HFFc6 (cell line): ENCODE measurements around the gene ESPN. TPM values are rescaled to one million over a fixed set of nuclear protein-coding genes. Genes with fewer than 3 reads are reported as not detected.
"Not testable (repeated sequence)": the region's sequence is repeated elsewhere in the genome, so short reads cannot be mapped to it uniquely, and the experiment has no call there.

ENCODE experiments used
- DNase-seq: peaks from one replicate; pipeline ENCODE4 v3.0.0-alpha.2; 2018
- H3K27ac Mint-ChIP-seq: 2 replicates; pipeline ENCODE4 v1.8.0; 2020; ENCODE audit warnings: mild to moderate bottlenecking, mixed read lengths
- H3K27me3 Mint-ChIP-seq: 2 replicates; pipeline ENCODE4 v1.8.0; 2021; ENCODE audit warnings: mild to moderate bottlenecking, moderate library complexity, mixed read lengths; ENCODE audit not compliant: insufficient read depth
- H3K36me3 Mint-ChIP-seq: 2 replicates; pipeline ENCODE4 v1.8.0; 2021; ENCODE audit warnings: low read depth, mixed read lengths
- H3K4me1 Mint-ChIP-seq: 2 replicates; pipeline ENCODE4 v1.8.0; 2020; ENCODE audit warnings: low read depth, mixed read lengths
- H3K4me3 Mint-ChIP-seq: 2 replicates; pipeline ENCODE4 v1.8.0; 2020; ENCODE audit warnings: mild to moderate bottlenecking, moderate library complexity, mixed read lengths
- H3K9me3 Mint-ChIP-seq: 2 replicates; pipeline ENCODE4 v1.8.0; 2020; ENCODE audit warnings: mild to moderate bottlenecking, mixed read lengths
- CTCF ChIP-seq: fragments of 200-600 bp; sonication (generic); IDR thresholded peaks from 2 replicates; pipeline ENCODE4 v1.5.0; 2021; ENCODE audit warnings: antibody characterized with exemption, mild to moderate bottlenecking
- total RNA-seq, 6 experiments: library from RNA; stranded (reverse); fragmentation: NEBNext Ultra II Directional; extraction: Animal tissue kit (Norgen Biotek cat#: 25700); gene quantifications; 2 replicates in 1 of 6; 3 replicates in 5 of 6; pipeline ENCODE4 v1.2.3, GENCODE V29; 2021

ESPN gene
- total RNA-seq, 6 experiments from 2014 or later, result not detected

DNA sequence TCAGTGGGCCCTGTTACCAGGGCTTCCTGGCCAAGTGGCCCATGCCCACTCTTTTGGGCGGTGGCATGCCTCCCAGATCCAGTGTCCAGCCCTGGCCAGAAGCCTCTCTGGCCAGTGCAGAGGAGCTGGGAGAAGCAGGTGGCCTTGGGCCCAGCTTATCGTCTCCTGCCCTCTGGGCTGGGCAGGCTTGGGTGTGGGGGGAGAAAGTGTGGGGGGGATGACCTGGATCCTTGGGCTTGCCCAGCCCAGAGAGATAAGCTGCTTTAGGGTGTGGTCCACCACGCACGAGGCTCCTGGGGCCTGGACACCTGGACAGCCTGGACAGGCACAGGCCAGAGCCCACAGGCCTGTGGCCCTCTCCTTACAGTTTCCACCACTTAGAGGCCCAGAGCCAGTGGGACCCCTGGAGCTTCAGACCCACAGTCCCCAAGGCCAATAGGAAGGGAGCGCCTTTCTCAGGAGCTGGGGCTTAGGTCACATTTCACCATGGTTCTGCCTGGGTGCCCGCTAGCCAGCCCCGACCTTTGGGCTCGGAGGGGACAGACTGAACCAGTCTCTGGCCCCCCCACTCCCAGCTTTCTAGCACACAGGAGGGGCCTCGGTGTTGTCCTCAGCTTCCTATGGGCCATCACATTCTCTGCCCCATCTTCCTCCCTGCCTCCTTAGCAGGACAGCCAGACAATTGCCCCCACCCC lies 1.8 kb downstream of the ESPN start:
- Mint-ChIP-seq H3K4me1 (peaks cover 15% of the 10 kb centered on the region), H3K27ac (no peak overlapping the region), H3K27me3 (peaks cover 38% of the 10 kb centered on the region), H3K9me3 (no peaks in the 10 kb centered on the region), H3K36me3 (no peaks in the 10 kb centered on the region), H3K4me3 (no peak overlapping the region)
- DNase-seq, result no peak
- TF ChIP-seq CTCF, result no peak

DNA sequence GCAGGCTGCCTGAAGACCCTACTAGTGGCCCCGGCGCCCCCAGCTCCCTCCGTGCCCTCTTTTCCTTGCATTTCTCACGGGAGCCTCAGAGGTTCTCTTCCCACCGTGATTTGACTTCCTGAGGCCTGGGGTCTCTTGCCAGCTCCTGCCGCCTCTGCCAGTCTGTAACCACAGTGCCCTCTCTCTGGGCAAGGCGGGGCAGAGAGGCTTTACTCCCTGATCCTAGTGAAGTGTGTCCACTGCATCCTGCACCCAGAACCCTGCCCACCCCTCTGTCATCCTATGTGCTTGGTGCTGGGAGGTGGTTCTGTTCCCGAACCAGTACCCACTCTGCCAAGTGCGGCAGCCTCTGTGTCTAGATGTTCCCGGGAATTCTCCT lies 2.4 kb downstream of the ESPN start:
- H3K9me3 Mint-ChIP-seq, result no peaks in the 10 kb centered on the region
- no peak for TF ChIP-seq CTCF
- no peak overlapping the region for H3K27ac Mint-ChIP-seq
- no peak overlapping the region for H3K4me3 Mint-ChIP-seq
- H3K4me1 Mint-ChIP-seq, result peaks cover 15% of the 10 kb centered on the region
- H3K27me3 Mint-ChIP-seq, result peaks cover 40% of the 10 kb centered on the region
- DNase-seq, result no peak
- H3K36me3 Mint-ChIP-seq, result no peaks in the 10 kb centered on the region

GRCh38 chr1:6427441-6428390 lies 3.1 kb downstream of the ESPN start:
- H3K27me3 Mint-ChIP-seq, result peaks cover 39% of the 10 kb centered on the region
- no peaks in the 10 kb centered on the region for H3K9me3 Mint-ChIP-seq
- no peak overlapping the region for H3K4me3 Mint-ChIP-seq
- H3K4me1 Mint-ChIP-seq, result peaks cover 11% of the 10 kb centered on the region
- no peak overlapping the region for H3K27ac Mint-ChIP-seq
- TF ChIP-seq CTCF, result no peak
- H3K36me3 Mint-ChIP-seq, result no peaks in the 10 kb centered on the region
- DNase-seq, result no peak

DNA sequence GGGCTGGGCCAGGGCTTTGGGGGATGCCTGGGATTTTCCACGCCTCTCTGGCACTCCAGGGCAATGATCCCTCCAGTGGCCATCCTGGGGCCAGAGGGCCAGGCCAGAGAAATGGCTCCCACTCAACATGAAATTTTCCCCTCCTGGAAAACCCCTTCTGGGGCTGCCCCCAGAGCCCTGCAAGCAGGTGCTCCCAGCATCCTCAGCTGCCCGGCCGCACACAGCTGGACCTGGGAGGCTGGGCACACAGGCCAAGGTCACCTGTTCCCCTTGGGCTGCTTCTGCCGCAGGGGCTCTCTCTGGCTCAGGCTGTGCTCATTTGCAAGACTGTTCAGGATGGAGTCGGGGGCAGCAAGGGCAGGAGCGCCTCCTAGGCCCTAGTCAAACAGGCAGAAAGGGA lies 3.9 kb downstream of the ESPN start:
- peaks cover 44% of the 10 kb centered on the region for H3K27me3 Mint-ChIP-seq
- not testable (repeated sequence) for H3K27ac Mint-ChIP-seq, H3K36me3 Mint-ChIP-seq, H3K9me3 Mint-ChIP-seq, H3K4me1 Mint-ChIP-seq, DNase-seq, H3K4me3 Mint-ChIP-seq

DNA sequence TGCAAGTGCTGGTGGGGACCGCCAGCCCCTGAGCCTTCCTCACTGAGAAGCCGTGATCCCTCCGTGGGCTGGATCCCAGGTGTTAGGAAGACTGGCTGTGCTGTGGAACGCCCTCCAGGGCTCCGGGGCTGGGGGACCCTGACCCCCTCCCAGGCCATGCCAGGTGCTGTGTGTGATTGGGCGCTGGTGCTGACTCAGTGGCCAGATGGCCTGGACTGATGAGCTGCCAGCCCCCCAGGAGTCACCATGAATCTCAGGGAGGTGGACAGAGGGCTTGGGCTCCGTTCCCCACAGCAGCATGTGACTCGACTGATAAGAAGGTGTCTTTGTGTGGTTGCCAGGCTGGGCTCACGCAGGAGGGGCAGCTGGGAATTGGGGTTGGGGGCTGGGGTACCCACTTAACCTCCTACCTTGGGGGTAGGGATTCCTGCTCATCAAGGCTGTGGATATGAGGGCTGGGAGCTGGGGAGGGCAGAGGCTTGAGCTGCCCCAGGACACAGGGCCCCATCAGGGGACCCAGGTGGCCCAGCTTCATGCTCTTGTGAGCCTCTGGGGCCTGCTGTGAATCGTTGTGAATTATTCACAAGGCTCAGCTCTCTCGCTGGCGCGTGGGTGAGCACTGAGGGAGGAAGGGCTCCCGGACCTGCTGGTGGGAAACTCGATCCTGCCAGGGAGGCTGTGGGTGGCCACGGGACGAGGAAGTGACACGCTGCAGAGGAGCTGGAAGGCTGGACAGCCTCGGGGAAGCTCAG lies 5.3 kb downstream of the ESPN start:
- H3K4me3 Mint-ChIP-seq, H3K4me1 Mint-ChIP-seq, H3K9me3 Mint-ChIP-seq, DNase-seq, H3K27ac Mint-ChIP-seq, H3K36me3 Mint-ChIP-seq: not testable (repeated sequence)
- H3K27me3 Mint-ChIP-seq, result peaks cover 41% of the 10 kb centered on the region

DNA sequence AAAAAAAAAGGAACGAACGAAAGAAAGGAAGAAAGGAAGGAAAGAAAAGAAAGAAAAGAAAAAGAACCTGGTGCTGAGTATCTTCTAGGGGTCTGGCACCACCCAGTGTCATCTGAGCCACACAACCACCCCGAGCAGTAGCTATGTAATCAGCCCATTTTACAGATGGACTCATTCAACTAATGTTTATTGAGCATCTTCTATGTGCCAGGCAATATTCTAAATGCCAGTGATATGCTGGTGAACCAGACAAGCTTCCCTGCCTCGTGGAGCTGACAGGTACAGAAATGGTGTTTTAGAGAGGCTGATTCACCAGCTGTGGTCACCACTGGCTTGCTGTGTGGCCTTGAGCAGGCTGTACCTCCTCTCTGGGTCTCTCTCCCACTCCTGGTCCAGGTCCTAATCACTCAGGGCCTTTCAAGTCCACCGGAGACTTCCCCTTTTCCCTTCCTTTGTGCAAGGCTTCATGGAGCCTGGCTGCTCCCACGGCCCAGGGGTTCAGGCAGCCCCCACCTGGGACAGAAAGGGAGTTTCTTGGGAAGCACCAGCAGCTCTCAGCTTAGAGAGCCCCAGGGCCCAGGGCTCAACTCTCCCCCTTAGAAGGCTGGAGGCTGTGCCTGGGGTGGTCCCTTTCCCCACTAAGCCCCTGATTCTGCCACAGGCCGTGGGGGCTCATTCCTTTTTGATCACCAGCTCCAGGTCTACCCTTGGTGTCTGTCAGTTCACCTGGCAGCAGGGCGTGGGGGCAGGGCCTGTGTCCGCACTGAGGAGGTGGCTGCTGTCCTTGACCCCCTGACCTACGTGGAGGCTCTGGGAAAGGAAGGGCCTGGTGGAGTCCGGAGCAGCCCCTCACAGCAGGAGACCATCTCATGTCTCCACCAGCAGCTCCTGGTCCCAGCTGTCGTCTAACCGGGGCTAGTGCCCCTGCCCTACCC lies 7.3 kb downstream of the ESPN start:
- not testable (repeated sequence) for H3K36me3 Mint-ChIP-seq, H3K27ac Mint-ChIP-seq, H3K4me1 Mint-ChIP-seq, H3K4me3 Mint-ChIP-seq, DNase-seq, H3K9me3 Mint-ChIP-seq
- peaks cover 37% of the 10 kb centered on the region for H3K27me3 Mint-ChIP-seq
